H1 (cell line): ENCODE measurements around the gene PATJ. TPM values are rescaled to one million over a fixed set of nuclear protein-coding genes. Genes with fewer than 3 reads are reported as not detected.

Experiments used
- CTCF ChIA-PET: fragments of 300-600 bp; sonication (Branson Sonifier 250); formaldehyde crosslinking; loops from one replicate; lab custom pipeline; 2021; ENCODE audit not compliant: partially characterized antibody; lab: Charles Lee
- POLR2A ChIA-PET: fragments of 300-600 bp; sonication (Branson Sonifier 250); formaldehyde crosslinking; loops from one replicate; lab custom pipeline; 2021; ENCODE audit warnings: inconsistent platforms; ENCODE audit not compliant: partially characterized antibody; lab: Charles Lee
- DNase-seq, 2 experiments: peaks; one replicate each; pipeline versions ENCODE4 v3.0.0 to v3.0.0-alpha.2; 2010 to 2022; ENCODE audit warnings: low spot score in 2 of 2, low read depth in 1 of 2, mixed read lengths in 1 of 2
- FAIRE-seq: peaks from 2 replicates; lab custom pipeline; 2011; peaks lifted over from hg19 to GRCh38; lab: Jason Lieb, UNC
- H2AFZ ChIP-seq: 2 replicates; pipeline ENCODE4 v1.8.1; 2012; ENCODE audit warnings: low read length, inconsistent platforms
- H2AK5ac ChIP-seq: 2 replicates; pipeline ENCODE4 v1.6.1; 2013; ENCODE audit warnings: low read depth, low read length
- H2BK120ac ChIP-seq: replicated peaks from 2 replicates; pipeline ENCODE3; 2013; ENCODE audit warnings: low read depth, low read length, inconsistent platforms
- H2BK12ac ChIP-seq: 2 replicates; pipeline ENCODE4 v1.6.1; 2013; ENCODE audit warnings: low read depth, low read length
- H2BK15ac ChIP-seq: 2 replicates; pipeline ENCODE4 v1.6.1; 2013; ENCODE audit warnings: low read length
- H2BK20ac ChIP-seq: 2 replicates; pipeline ENCODE4 v1.6.1; 2013; ENCODE audit warnings: low read length
- H2BK5ac ChIP-seq: 2 replicates; pipeline ENCODE4 v1.6.1; 2013; ENCODE audit warnings: low read depth, low read length
- H3K14ac ChIP-seq: 2 replicates; pipeline ENCODE4 v1.6.1; 2013; ENCODE audit warnings: inconsistent platforms; ENCODE audit not compliant: insufficient read length
- H3K18ac ChIP-seq: 2 replicates; pipeline ENCODE4 v1.6.1; 2013; ENCODE audit warnings: low read length; ENCODE audit errors: extremely low read depth
- H3K23ac ChIP-seq: 2 replicates; pipeline ENCODE4 v1.6.1; 2013; ENCODE audit warnings: inconsistent platforms; ENCODE audit not compliant: insufficient read length
- H3K23me2 ChIP-seq: 2 replicates; pipeline ENCODE4 v1.6.1; 2013; ENCODE audit warnings: low read depth, low read length
- H3K27ac ChIP-seq: 2 replicates; pipeline ENCODE4 v1.6.1; 2011; ENCODE audit warnings: low read depth, low read length, inconsistent platforms
- H3K27me3 ChIP-seq, 4 experiments: replicated peaks in 1 of 4; 1 replicate in 1 of 4; 2 replicates in 3 of 4; pipeline versions ENCODE4 v1.6.1 to v1.8.1; 2011 to 2013; ENCODE audit warnings: low read length in 3 of 4, mild to moderate bottlenecking in 3 of 4, inconsistent platforms in 2 of 4, mixed read lengths in 2 of 4, moderate library complexity in 1 of 4; ENCODE audit not compliant: control insufficient read depth in 3 of 4, insufficient read depth in 3 of 4; ENCODE audit errors: extremely low read depth in 1 of 4
- H3K36me3 ChIP-seq, 4 experiments: 2 replicates each; pipeline versions ENCODE4 v1.6.1 to v1.8.1; 2011 to 2013; ENCODE audit warnings: mild to moderate bottlenecking in 4 of 4, low read length in 3 of 4, moderate library complexity in 2 of 4, control low read depth in 1 of 4, inconsistent platforms in 1 of 4; ENCODE audit not compliant: insufficient read depth in 4 of 4, control insufficient read depth in 2 of 4
- H3K4ac ChIP-seq: replicated peaks from 2 replicates; pipeline ENCODE3; 2013; ENCODE audit warnings: low read length, low read depth, mixed read lengths, inconsistent platforms; ENCODE audit not compliant: insufficient read length
- H3K4me1 ChIP-seq, 4 experiments: replicated peaks in 1 of 4; 1 replicate in 1 of 4; 2 replicates in 3 of 4; pipeline versions ENCODE4 v1.6.1 to v1.8.1; 2011 to 2013; ENCODE audit warnings: low read length in 3 of 4, inconsistent platforms in 2 of 4, mixed read lengths in 1 of 4; ENCODE audit not compliant: insufficient read depth in 4 of 4, control insufficient read depth in 3 of 4
- H3K4me2 ChIP-seq, 2 experiments: 2 replicates each; pipeline versions ENCODE4 v1.6.1 to v1.8.1; 2011 to 2013; ENCODE audit warnings: low read depth in 2 of 2, low read length in 2 of 2, control low read depth in 1 of 2, inconsistent platforms in 1 of 2, mild to moderate bottlenecking in 1 of 2; ENCODE audit not compliant: insufficient read depth in 1 of 2
- H3K4me3 ChIP-seq, 4 experiments: fragments of 200-600, 300-600 bp in 1 of 4; sonication (generic), shearing (Covaris generic), sonication (Bioruptor Twin) in 1 of 4; 2 replicates each; pipeline versions ENCODE4 v1.5.1 to v1.8.1; 2011 to 2016; ENCODE audit warnings: low read length in 4 of 4, low read depth in 3 of 4, control low read depth in 2 of 4, inconsistent platforms in 2 of 4, mild to moderate bottlenecking in 2 of 4, mixed read lengths in 1 of 4, moderate library complexity in 1 of 4; ENCODE audit not compliant: insufficient read depth in 2 of 4; ENCODE audit errors: extremely low read depth in 1 of 4
- H3K56ac ChIP-seq: replicated peaks from 2 replicates; pipeline ENCODE3; 2013; ENCODE audit warnings: low read depth, mild to moderate bottlenecking, mixed read lengths, low read length, inconsistent platforms; ENCODE audit not compliant: insufficient read length
- H3K79me1 ChIP-seq: 2 replicates; pipeline ENCODE4 v1.6.1; 2013; ENCODE audit warnings: low read depth, low read length, control low read depth
- H3K79me2 ChIP-seq, 2 experiments: 2 replicates each; pipeline versions ENCODE4 v1.6.1 to v1.8.1; 2012 to 2013; ENCODE audit warnings: low read length in 2 of 2, mild to moderate bottlenecking in 2 of 2, inconsistent platforms in 1 of 2; ENCODE audit not compliant: insufficient read depth in 2 of 2, control insufficient read depth in 1 of 2
- H3K9ac ChIP-seq, 4 experiments: replicated peaks in 1 of 4; 1 replicate in 1 of 4; 2 replicates in 3 of 4; pipeline versions ENCODE4 v1.6.1 to v1.8.1; 2011 to 2013; ENCODE audit warnings: low read depth in 3 of 4, low read length in 3 of 4, control low read depth in 2 of 4, mild to moderate bottlenecking in 2 of 4, moderate library complexity in 2 of 4, inconsistent platforms in 1 of 4; ENCODE audit errors: extremely low read depth in 1 of 4
- H3K9me3 ChIP-seq, 2 experiments: 2 replicates each; pipeline versions ENCODE4 v1.6.1 to v1.8.1; 2012 to 2013; ENCODE audit warnings: mild to moderate bottlenecking in 2 of 2, moderate library complexity in 2 of 2, control low read depth in 1 of 2, inconsistent platforms in 1 of 2, low read depth in 1 of 2, low read length in 1 of 2, mixed read lengths in 1 of 2; ENCODE audit not compliant: insufficient read depth in 2 of 2
- H4K20me1 ChIP-seq, 2 experiments: replicated peaks in 1 of 2; 2 replicates each; pipeline versions ENCODE3 to v1.8.1; 2011 to 2013; ENCODE audit warnings: inconsistent platforms in 2 of 2, low read length in 2 of 2, mild to moderate bottlenecking in 1 of 2; ENCODE audit not compliant: insufficient read depth in 2 of 2, control insufficient read depth in 1 of 2
- H4K5ac ChIP-seq: 2 replicates; pipeline ENCODE4 v1.6.1; 2013; ENCODE audit warnings: low read length, low read depth, mixed read lengths, inconsistent platforms; ENCODE audit not compliant: insufficient read length
- H4K8ac ChIP-seq: 2 replicates; pipeline ENCODE4 v1.8.0; 2013; ENCODE audit warnings: mild to moderate bottlenecking, moderate library complexity, low read length, inconsistent platforms; ENCODE audit not compliant: insufficient read depth; ENCODE audit errors: extremely low read depth
- H4K91ac ChIP-seq: replicated peaks from 2 replicates; pipeline ENCODE3; 2013; ENCODE audit warnings: low read length, mixed read lengths, inconsistent platforms; ENCODE audit not compliant: insufficient read length
- BACH1 ChIP-seq: IDR thresholded peaks from 2 replicates; pipeline ENCODE4 v1.6.1; 2012; ENCODE audit warnings: low read length, improper control_type of control experiment
- CBX8 ChIP-seq: fragments of 300-800, 300-1000 bp; sonication (generic); IDR thresholded peaks from 2 replicates; pipeline ENCODE4 v1.7.1; 2016; ENCODE audit warnings: low read depth, low read length, borderline replicate concordance
- CHD1 ChIP-seq: IDR thresholded peaks from 2 replicates; pipeline ENCODE4 v1.6.1; 2012; ENCODE audit warnings: low read depth, low read length, improper control_type of control experiment
- CTBP2 ChIP-seq: IDR thresholded peaks from 2 replicates; pipeline ENCODE4 v1.7.0; 2011; ENCODE audit warnings: borderline replicate concordance, mild to moderate bottlenecking, moderate library complexity, mixed read lengths, low read length; ENCODE audit not compliant: insufficient read depth, insufficient read length
- HDAC2 ChIP-seq, 2 experiments: fragments of 300-600 bp in 1 of 2; sonication (generic) in 1 of 2; IDR thresholded peaks; 2 replicates each; pipeline ENCODE4 v1.6.1; 2011 to 2012; ENCODE audit warnings: low read depth in 2 of 2, low read length in 2 of 2, mild to moderate bottlenecking in 2 of 2, moderate library complexity in 2 of 2, borderline replicate concordance in 1 of 2, inconsistent platforms in 1 of 2
- KDM5A ChIP-seq: fragments of 200-600 bp; IDR thresholded peaks from 2 replicates; pipeline ENCODE4 v1.7.1; 2012; ENCODE audit warnings: mild to moderate bottlenecking, low read length, inconsistent platforms, mixed read lengths
- POLR2AphosphoS5 ChIP-seq: IDR thresholded peaks from 2 replicates; pipeline ENCODE4 v1.6.1; 2011; ENCODE audit warnings: low read depth, low read length
- POU5F1 ChIP-seq: IDR thresholded peaks from 2 replicates; pipeline ENCODE4 v1.6.1; 2011; ENCODE audit warnings: low read depth, mild to moderate bottlenecking, low read length, moderate library complexity
- RBBP5 ChIP-seq: IDR thresholded peaks from 2 replicates; pipeline ENCODE4 v1.7.1; 2012; ENCODE audit warnings: low read depth, mild to moderate bottlenecking, inconsistent platforms, low read length, moderate library complexity, borderline replicate concordance
- RFX5 ChIP-seq: IDR thresholded peaks from 2 replicates; pipeline ENCODE4 v1.6.1; 2011; ENCODE audit warnings: low read depth, low read length, improper control_type of control experiment, borderline replicate concordance
- SP1 ChIP-seq: IDR thresholded peaks from 2 replicates; pipeline ENCODE4 v1.6.1; 2011; ENCODE audit warnings: low read depth, low read length
- SP4 ChIP-seq: IDR thresholded peaks from 2 replicates; pipeline ENCODE4 v1.6.1; 2012; ENCODE audit warnings: low read length, inconsistent platforms
- WGBS, 2 experiments: shearing (Covaris generic) in 1 of 2; methylation state at CpG; one replicate each; pipeline versions ENCODE4 v1.1.6 to v1.1.7; 2013 to 2015; ENCODE audit warnings: low lambda C conversion rate in 2 of 2, mixed read lengths in 2 of 2, inconsistent platforms in 1 of 2, low coverage in 1 of 2, missing lambda C conversion rate in 1 of 2; ENCODE audit not compliant: insufficient replicate concordance in 2 of 2, insufficient coverage in 1 of 2, insufficient read length in 1 of 2; ENCODE audit errors: extremely low coverage in 1 of 2, missing lambda C conversion rate in 1 of 2; 5-methylcytosine and 5-hydroxymethylcytosine counted together
- polyA plus RNA-seq, 7 experiments: library from polyadenylated mRNA; depleted of rRNA in 3 of 7; stranded (reverse) in 5 of 7; unstranded in 2 of 7; fragments of >200 nt in 5 of 7; fragments of 200-250 nt in 2 of 7; gene quantifications; 1 replicate in 5 of 7; 2 replicates in 1 of 7; 4 replicates in 1 of 7; pipeline versions ENCODE4 v1.2.1 to v1.2.3, GENCODE V29; 2011 to 2013; ENCODE audit warnings: missing spikeins in 2 of 7, mixed read lengths in 2 of 7
- total RNA-seq: library from RNA; stranded (reverse); fragmentation: NEBNext Ultra II Directional; extraction: Animal tissue kit (Norgen Biotek cat#: 25700); gene quantifications from 2 replicates; pipeline ENCODE4 v1.2.1, GENCODE V29; 2021
- TF ChIP-seq, protein P1 (sequence below): IDR thresholded peaks from 2 replicates; pipeline ENCODE4 v1.6.1; 2011; ENCODE audit warnings: low read depth, mild to moderate bottlenecking, low read length; ENCODE audit not compliant: insufficient read depth

The PATJ gene
- total and polyA plus RNA-seq, 2 of the 8 experiments (the other 6 are each of a cell fraction or from before 2014, with no cell fraction given), result 8.2 to 55.6 TPM

DNA sequence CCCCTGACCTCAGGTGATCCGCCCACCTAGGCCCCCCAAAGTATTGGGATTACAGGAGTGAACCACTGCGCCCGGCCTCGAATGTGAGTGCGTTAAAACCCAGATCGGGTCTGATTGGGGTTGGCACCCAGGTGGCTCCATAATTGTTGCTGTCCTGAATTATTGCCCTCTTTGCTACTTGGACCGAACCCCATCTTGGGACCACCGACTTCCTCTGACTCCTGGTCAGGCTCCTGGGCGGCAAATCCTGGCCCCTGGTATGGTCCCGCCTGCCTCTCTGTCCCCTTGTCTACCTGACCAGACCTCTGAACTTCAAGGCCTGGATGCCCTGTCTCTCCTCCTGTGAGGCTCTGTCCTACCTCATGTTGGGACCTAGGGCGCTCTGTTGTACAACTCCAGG, 485.2 kb downstream of the PATJ start:
- H3K9ac ChIP-seq, result no peak overlapping the region
- ChIA-PET CTCF (interaction anchor here (1.2 to 4.0 kb wide), 4 partner anchors 10 to 55 kb away, joined by 4 to 23 read pairs (median 6); no protein-coding TSS in a partner anchor), POLR2A (interaction anchor here (1.0 to 11.7 kb wide), 11 partner anchors 9 to 67 kb away, joined by 3 to 98 read pairs (median 4); no protein-coding TSS in a partner anchor)
- H3K4me2 ChIP-seq, result no peak overlapping the region
- no peak overlapping the region for H3K27ac ChIP-seq
- H3K27me3 ChIP-seq, result no peaks in the 10 kb centered on the region
- peaks cover 0 to 7% of the 10 kb centered on the region in 2 experiments for H4K20me1 ChIP-seq
- FAIRE-seq (no peak), DNase-seq (no peak)
- H2BK15ac ChIP-seq, result no peak overlapping the region
- no peak overlapping the region for H4K8ac ChIP-seq
- peak overlapping the region; percentile 44; the same call in 1 of the 2 replicates for H2BK5ac ChIP-seq
- no peak overlapping the region for H2BK120ac ChIP-seq
- no peaks in the 10 kb centered on the region; the same call in 1 of the 2 replicates for H3K79me1 ChIP-seq
- 85% methylated on average over 11 of the region's 11 CpGs; no CpG with 5 or more reads in 1 of the 2 experiments for WGBS, 2 experiments
- H3K18ac ChIP-seq, result peak overlapping the region; percentile 48; the same call in 1 of the 2 replicates
- H3K4ac ChIP-seq, result no peak overlapping the region
- peaks cover 11 to 58% (median 21%) of the 10 kb centered on the region in 4 experiments for H3K36me3 ChIP-seq
- H4K5ac ChIP-seq, result no peak overlapping the region
- H2BK20ac ChIP-seq, result no peak overlapping the region
- peaks cover 3 to 13% (median 8%) of the 10 kb centered on the region in 4 experiments; a peak in 5 of 7 replicates for H3K4me1 ChIP-seq
- no peak overlapping the region for H3K14ac ChIP-seq
- no peaks in the 10 kb centered on the region for H3K23me2 ChIP-seq
- no peaks in the 10 kb centered on the region for H3K9me3 ChIP-seq
- no peak overlapping the region for H4K91ac ChIP-seq
- no peak overlapping the region for H3K4me3 ChIP-seq
- no peak overlapping the region for H3K56ac ChIP-seq
- no peak overlapping the region for H3K23ac ChIP-seq
- no peak overlapping the region for H2AFZ ChIP-seq
- no peak overlapping the region for H2AK5ac ChIP-seq
- H3K79me2 ChIP-seq, result no peaks in the 10 kb centered on the region
- no peak overlapping the region for H2BK12ac ChIP-seq
- no peak for TF ChIP-seq BACH1
- no peak for TF ChIP-seq HDAC2 (IDR thresholded peaks at IDR 0.05; ENCODE audit: borderline replicate concordance in 1 of 2, low read depth in 2 of 2, low read length in 2 of 2)
- no peak for TF ChIP-seq RFX5
- no peak for TF ChIP-seq SP1
- TF ChIP-seq SP4, result no peak
- TF ChIP-seq CHD1, result no peak
- no peak for TF ChIP-seq POU5F1
- TF ChIP-seq POLR2AphosphoS5, result no peak
- no peak for TF ChIP-seq RBBP5
- no peak for TF ChIP-seq CBX8
- TF ChIP-seq KDM5A, result no peak
- TF ChIP-seq CTBP2, result no peak
- TF ChIP-seq, protein P1, sequence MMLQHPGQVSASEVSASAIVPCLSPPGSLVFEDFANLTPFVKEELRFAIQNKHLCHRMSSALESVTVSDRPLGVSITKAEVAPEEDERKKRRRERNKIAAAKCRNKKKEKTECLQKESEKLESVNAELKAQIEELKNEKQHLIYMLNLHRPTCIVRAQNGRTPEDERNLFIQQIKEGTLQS, result no peak
